ENCODE measurements around the gene IRF2BP2.

DNA sequence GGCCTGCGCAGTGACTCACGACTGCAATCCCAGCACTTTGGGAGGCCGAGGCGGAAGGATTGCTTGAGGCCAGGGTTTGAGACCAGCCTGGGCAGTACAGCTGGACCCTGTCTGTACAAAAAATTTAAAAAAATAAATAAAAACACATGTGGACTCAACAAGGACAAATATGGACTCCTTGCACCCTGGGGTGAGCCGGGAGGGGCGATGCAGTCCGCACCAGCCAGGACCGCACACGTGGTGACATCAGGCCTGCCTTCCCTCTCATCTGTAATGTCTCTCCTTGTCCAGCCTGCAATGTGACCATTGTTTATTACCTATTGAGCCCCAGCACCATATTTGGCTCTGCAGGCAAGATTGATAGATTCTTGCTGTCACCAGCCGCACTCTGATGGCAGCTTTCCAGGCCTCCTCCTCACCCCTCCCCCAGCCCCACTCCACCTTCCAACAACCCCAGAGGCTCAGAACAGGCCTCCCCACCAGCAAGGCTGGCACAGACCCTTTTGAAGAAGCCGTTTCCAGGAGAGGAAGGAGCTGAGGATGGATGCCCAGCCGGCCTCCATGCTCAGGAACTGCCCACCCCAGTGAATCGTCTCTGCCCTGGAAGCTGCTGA lies 55.2 kb downstream of the IRF2BP2 start:
- no peak for TF ChIP-seq ZNF70 (CRISPR knock-in tag; IDR thresholded peaks at IDR 0.05)
- TF ChIP-seq PATZ1 (CRISPR knock-in tag; IDR thresholded peaks at IDR 0.05; ENCODE audit: borderline replicate concordance) = no peak
- no peak for TF ChIP-seq CSDC2 (CRISPR knock-in tag; IDR thresholded peaks at IDR 0.05)
- no peak for TF ChIP-seq GLIS3 (CRISPR knock-in tag; IDR thresholded peaks at IDR 0.05)
- TF ChIP-seq ZFP3 (CRISPR knock-in tag; IDR thresholded peaks at IDR 0.05) = no peak
- TF ChIP-seq SNAI2 (CRISPR knock-in tag; IDR thresholded peaks at IDR 0.05) = no peak
- TF ChIP-seq POU6F1 (CRISPR knock-in tag; IDR thresholded peaks at IDR 0.05; ENCODE audit: borderline replicate concordance, low read depth) = no peak
- no peak for TF ChIP-seq ARNTL (CRISPR knock-in tag; IDR thresholded peaks at IDR 0.05; ENCODE audit: borderline replicate concordance, low read depth)
- TF ChIP-seq TCF4 (CRISPR knock-in tag; IDR thresholded peaks at IDR 0.05; ENCODE audit: borderline replicate concordance) = no peak
- TF ChIP-seq ISL1 (CRISPR knock-in tag; IDR thresholded peaks at IDR 0.05) = no peak

All from SK-N-SH treated with all-trans-retinoic acid at 6 μM for 48 hours (cell line).